ENCODE measurements around the gene SYK.

Gene SYK

DNA sequence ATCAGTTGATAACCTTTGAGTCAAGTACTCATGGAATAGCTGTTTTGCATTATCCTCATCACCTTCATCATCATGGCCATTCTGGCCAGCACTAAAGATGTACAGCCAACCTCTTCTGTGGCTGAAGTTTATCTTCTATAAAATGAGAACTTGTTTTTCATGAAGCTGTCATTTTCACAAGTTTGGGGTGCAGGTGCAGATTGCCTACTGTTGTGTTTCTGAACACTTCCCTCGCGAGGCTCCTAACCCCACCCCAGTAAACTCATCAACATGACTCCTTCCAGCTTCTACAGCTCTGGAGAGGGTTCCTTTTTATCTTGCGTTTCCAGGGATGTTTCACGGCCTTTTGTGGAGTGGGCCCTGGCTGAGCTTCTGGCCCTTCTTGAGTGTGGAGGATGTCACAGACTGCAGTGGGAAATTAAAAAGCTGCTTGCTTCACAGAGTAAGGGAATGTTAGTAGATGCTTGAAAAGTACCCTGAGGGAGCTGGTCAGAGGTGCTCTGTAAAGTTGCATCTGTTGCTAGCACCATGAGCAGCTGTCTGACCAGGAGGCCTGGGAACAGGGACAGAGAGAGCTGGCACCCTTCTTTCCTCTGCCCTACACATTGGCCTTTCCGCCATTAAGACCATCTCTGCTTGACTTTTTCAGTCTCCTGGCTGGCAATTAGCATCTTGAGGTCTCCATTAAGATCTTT lies 24.9 kb downstream of the SYK start:
- no peak for DNase-seq

DNA sequence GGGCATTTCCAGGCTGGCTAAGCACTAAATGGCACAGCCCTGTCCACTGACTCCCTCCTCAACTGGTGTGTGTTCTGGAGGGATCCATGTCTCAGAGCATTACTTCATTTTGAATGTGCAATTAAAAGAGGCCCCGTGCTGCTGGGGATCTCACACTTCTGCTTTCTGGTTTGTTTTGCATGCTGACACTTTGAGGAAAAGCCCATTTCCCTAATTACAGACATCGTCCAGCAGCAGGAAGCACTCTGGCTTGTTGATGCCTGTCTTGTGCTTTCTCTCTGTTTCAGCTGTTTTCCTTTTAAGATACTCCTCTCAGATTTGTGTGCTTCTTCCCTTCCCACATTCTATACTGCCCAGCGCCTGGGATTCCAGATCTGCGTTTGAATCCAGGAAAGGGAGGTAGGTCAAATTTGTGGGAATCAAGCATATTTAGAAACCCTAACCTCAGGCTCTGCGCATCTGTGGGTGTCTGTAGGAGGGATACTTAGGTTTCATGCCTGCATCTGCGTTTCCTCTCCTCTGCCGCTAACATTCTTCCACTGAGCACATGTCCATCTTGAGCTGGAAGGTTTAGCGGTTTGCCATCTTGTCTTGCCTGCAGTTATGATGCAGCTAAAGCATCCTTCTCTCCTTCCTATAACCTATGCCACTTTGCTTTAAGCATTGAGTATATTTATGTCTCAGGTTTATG lies 25.7 kb downstream of the SYK start:
- no peak for DNase-seq

DNA sequence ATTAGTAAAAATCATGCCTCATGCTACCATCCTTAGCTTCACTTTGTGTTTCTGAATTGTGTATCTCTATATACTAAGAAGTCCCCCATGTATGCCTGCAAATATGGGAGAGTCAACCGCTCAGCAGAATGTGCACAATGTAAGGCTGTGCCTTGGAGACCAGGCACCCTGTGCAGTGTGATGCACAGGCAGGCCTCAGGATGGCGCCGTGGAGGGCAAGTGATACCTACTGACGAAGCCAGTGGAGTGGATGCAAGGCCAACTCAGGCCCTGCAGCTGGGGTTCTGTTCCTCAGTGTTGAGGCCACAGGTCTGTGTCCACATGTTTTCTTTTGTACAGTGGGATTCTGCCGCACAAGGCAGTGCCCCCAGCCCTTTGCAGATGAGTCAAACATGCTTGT lies 28.4 kb downstream of the SYK start:
- no peak for DNase-seq

DNA sequence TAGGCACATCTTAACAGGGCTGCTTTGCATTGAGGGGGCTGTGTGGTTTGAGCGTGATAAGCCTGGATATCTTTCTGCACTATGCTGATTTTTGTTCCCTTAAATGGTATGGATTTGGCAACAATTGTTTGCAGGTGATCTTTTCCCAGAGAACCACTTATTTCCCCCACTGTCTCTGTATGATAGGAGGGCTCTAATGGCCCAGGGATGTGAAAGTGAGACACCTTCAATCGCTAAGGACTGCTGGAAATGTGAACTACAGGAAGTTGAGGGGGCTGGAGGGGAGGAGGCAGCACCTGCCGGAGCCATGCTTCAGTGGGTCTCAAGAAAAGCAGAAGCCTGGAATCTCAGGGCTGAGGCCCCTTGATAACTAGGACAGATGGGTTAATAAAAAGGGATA lies 29.4 kb downstream of the SYK start:
- DNase-seq: no peak

DNA sequence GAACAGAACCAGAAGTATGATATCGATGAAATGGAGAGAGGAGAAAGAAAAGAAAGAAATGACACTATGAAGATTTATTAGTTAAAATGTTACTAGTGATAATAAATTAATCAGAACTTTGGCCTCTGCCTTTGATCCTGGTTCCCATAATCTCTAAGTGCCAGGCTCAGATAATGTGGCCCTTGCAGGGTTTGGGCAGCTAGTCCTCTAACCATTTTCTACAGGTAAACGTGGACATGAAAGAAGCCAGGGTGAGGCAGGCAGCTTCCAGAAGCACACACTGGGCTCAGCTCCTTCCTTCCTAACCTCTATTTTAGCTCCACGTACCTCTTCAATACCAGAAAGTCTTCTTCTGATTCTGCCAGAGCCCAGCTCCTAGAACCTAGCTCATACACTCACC lies 30.6 kb downstream of the SYK start:
- DNase-seq: no peak

DNA sequence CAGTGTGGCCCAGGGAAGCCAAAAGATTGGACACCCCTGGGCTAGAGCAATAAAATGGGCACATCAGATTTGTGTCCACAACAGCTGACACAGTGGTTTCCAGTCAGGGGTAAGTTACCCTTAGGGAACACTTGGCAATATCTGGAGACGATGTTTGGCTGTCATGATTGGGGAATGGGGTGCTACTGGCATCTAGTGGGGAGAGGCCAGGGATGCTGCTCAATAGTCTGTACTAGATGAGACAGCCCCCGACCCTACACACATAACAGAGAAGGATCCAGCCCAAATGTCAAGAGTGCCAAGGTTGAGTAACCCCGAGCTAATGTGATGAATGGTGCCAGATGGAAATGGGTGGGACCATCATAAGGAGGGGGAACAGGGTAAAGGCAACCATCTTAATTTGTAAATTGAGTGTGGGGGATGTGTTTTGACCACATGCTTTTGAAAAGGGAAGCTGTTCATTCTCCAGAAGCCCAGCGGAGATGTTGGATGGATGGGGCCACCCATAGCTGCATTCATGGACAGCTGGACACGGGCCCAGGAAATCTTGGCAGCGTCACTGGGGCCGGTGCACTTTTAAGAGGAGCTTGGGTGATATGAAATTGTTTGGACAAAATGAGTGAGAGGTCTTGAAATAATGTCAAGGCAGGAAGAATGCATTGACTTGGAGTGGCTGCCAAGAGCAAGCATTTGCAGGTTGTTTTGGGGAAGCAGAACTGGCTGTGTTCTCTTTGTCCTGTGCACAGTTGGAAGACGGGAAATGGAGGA lies 33.4 kb downstream of the SYK start:
- no peak for DNase-seq

DNA sequence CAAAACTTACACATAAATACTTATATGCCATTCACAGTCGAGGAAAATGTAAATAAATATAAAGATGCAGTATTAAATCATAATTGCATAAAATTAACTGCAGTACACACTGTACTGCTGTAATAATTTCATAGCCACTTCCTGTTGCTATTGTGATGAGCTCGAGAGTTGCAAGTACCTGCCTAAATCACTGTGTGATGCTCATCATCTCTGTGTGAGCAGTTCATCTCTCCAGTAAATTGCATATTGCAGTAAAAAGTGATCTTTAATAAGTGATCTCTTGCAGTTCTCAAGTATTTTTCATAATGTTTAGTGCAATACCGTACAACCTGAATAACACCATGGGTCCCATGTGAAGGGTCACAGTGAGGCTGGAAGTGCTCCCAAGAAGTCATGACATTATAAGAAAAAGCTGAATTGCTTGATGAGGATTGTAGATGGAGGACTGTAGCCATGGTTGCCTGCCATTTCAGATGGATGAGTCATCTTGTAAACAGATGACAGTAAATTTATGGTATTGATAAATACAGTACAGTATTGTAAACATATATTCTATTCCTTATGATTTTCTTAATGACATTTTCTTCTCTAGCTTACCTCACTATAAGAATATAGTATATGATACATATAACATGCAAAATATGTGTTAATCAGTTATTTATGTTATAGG lies 34.9 kb downstream of the SYK start:
- no peak for DNase-seq

DNA sequence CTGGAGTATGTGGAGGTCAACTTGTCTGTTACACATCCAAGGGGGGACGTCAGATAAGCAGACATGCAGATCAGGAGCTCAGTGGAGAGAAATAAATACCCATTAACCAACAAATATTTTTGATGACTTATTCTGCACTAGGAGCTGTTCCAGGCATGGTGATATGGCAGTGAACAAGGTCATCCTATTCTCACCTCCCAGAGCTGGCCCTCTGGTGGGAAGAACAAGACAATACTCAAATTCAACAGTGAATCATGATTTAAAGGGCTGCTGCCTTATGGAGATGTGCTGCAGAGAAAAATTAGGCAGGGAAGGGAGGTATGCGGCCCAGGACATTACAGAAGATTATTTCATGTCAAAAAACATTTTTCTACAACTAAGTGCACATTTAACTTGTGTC lies 36.5 kb downstream of the SYK start:
- DNase-seq: no peak

DNA sequence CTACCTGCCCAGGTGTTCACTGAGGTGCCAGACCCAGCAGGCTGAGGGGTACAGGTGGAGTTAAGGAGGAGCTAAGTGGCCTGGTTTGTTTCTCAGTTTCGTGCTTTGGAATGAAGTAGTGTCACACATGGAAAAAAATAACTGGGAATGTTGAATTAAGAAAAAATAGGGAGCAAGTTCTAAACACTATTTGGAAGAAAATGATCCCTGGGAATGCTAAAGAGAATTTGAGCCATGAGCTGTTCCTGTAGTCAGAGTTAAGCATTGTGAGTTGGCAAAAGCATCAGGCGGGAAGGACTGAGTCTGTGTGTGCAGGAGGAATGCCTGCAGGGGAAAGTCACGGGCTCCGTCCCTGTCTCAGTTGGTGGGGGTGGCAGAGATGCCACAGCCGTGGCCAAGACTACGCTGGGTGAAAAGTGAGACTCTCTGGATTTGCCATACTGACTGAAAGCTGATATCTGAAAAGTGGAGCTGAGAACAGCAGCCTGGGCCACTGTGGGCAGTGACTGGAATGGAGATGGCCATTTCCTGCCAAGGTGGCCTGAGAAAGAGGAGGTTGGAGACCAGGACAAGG lies 37.0 kb downstream of the SYK start:
- no peak for DNase-seq

DNA sequence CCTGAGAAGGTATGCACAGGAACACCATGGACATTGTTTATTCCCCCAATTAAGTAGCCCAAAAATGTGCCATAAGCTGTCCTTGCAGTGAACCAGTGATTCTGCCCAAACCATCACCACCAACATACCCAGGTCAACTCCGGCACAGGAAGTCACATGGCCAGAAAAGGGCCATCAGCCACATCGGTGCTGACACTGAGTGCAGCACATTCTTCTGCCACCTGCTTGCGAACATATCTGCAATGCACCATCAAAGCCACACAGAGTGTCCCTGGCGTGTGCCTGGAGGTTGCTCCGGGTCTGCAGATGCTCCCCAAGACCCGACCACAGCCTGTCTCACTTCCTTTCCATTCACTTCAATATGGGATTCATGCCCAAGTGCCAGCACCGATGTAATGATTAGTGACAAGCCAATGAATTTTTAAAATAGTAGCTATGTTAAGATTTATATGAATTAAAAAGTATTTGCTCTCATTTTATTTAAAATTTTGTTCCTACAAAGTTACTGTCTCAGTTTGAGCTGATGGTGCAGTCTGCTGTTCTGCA lies 37.6 kb downstream of the SYK start:
- no peak for DNase-seq

DNA sequence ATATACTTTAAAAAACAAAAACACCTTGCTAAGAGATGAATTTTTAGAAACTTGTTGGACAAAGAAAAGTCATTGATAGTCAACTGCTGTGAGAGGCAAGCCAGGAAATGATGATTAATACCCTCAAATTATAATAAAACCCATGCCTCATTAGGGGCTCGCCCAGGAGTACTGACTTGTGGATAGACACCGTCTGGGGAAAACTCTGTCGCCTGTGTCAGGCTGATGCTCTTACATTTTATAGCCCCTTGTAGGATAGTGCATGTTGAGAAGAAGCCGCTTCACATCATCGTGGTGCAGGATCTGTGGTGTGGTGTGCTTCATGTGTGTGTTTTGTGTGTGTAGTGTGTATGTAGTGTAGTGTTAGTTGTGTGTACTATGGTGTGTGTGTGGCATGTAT lies 39.1 kb downstream of the SYK start:
- no peak for DNase-seq

DNA sequence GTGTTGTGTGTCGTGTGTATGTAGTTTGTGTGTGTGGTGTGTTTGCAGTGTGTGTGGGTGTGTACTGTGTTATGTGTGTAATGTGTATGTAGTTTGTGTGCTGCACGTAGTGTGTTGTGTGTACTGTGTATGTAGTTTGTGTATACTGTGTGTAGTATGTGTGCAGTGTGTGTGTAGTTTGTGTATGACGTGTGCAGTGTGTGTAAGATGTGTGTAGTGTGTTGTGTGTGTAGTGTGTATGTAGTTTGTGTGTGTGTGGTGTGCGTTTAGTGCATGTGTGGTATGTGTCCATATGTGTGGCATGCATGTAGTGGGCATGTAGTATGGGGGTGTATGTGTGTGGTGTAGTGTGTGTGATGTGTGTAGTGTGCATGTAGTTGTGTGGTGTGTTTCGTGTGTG lies 39.6 kb downstream of the SYK start:
- no peak for DNase-seq

DNA sequence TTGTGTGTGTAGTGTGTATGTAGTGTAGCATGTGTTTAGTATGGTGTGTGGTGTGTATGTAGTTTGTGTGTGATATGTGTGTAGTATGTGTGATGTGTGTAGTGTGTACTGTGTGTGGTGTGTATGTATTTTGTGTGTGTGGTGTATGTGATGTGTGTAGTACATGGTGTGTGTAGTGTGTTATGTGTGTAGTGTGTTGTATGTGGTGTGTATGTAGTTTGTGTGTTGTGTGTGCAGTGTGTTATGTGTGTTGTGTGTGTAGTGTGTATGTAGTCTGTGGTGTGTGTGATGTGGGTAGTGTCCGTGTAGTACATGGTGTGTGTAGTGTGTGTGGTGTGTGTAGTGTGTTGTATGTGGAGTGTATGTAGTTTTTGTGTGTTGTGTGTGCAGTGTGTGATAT lies 40.0 kb downstream of the SYK start:
- DNase-seq: no peak

DNA sequence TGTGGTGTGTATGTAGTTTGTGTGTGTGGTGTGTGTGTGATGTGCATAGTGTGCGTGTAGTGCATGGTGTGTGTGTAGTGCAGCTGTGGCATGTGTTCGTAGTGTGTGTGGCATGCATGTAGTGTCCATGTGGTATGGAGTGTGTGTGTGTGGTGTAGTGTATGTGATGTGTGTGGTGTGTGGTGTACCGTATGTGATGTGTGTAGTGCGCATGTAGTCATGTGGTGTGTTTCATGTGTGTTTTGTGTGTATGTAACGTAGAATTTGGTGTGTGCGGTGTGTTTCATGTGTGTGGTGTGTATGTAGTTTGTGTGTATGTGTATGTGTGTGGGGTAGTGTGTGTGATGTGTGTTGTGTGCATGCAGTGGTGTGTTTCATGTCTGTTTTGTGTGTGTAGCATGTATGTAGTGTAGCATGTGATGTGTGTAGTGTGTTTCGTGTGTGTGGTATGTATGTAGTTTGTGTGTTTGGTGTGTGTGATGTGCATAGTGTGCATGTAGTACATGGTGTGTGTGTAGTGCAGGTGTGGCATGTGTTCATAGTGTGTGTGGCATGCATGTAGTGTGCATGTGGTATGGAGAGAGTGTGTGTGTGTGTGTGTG lies 40.7 kb downstream of the SYK start:
- no peak for DNase-seq

DNA sequence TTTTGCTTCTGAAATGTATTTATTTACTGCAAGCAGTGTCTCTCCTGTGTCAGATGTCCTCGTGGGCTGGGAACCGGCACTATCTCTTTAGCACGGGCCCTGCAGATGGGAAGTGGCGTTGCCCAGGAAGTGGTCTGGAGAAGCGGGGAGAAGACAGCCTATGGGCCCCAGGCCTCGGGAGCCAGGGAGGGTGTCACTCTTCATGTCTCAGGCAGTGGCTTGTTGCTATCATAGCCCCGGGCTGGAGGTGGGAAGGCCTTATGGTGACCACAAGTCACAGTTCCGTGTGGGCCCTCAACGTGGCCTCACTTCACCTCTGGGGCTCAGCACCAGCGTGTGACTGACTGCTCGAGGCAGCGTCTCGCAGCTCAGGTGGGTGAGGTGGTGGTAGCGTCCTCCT lies 41.4 kb downstream of the SYK start:
- DNase-seq: no peak

DNA sequence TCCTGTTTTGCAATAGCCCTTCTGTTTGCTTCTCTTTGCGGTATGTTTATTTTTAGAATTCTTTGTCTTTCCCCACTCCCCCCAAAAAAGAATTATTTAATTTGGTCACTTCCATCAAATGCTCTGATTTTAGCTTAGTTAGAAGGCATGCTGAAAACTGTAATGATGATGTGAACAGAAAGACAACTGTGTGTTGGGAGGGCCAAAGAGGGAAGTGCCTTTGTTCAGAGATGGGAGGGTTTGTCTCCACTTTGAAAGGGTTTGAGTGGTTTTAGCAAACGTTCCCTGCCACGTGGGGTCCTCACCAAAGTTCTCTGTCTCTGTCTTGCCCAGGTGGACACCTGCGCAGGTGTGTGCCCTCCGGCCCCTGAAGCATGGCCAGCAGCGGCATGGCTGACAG lies 41.9 kb downstream of the SYK start:
- DNase-seq: no peak

DNA sequence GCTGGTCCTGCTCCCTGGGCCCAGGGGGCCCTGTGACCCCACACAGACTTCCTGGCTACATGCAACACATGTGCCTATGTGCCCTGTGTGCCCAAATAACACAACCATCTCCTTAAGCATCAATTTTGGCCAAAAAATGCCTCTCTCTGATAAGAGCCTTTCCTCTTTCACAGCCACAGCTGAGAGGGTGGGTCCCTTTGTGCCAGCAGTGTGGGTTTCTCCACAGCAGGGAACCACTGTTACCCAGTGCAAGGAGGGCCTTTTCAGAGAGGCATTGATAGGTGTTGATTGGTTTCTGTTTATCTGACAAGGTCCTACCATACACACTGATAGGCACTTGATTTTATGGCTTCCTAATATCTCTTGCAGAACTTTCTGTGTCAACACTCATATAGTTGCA lies 42.7 kb downstream of the SYK start:
- no peak for DNase-seq

DNA sequence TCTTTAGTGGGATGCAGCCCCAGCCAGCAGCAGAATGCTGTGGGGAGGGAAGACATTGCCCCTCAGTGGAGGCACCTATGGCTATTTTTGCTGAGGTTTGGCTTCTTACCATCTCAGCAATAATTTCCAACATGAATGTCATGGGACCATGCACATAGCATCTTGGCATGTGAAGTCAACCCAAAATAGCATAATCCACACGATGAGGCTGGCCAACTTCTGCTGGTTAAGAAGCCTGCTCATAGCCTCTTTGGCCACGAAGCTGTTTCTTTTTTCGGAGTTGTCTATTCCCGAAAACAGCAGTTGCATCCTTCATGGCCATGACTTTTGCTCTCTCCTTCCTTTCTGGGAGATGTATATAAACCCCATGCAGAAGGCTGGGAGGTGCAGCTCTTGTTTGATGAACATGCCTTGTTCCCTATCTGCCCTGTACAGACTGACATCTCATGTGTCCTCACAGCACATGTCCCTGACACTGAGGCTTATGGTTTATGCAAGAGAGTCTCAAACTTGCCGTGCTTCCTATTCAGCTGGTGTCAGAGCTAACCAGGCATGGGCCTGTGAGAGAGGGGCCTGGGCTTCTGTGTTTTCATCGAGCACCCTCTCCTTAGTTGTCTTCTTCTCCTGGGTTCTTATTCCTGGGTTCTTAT lies 45.3 kb downstream of the SYK start:
- no peak for DNase-seq

DNA sequence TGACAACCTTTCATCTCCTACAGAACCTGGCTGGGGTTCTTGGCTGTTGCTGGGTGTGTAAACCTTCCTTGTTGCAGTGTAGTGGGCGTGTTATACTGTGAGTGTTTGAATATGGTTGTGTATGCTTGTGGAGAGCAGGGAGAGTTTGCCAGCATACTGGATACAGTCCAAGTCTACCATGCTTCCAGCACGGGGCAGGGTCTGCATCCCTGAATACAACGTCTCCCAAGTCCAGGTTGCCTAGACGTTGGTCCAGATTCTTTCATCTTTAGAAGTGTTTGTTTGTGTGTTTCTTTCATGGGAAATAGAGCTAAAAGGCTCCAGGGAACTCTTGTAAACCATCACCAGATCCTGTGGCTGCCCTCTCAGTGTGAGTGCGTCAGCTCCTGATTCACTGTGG lies 46.4 kb downstream of the SYK start:
- DNase-seq: no peak

DNA sequence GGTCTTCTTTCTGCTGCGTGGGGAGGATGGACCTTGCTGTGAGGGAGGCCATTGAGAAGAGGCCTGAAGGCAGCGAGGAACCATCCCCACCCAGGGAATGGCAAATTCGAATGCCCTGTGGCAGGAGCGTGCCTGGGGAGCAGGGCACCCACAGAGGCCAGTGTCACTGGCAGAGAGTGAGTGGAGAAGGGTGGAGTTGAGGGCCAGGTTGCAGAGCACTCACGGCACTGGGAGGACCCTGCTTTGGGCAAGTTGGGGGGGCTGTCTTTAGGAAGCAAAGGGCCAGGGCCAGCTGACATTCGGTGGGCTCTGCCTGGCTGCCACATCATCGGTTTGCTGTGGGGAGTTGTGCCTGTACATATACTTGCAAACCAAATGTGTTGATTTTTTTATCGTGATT lies 47.2 kb downstream of the SYK start:
- no peak for DNase-seq

DNA sequence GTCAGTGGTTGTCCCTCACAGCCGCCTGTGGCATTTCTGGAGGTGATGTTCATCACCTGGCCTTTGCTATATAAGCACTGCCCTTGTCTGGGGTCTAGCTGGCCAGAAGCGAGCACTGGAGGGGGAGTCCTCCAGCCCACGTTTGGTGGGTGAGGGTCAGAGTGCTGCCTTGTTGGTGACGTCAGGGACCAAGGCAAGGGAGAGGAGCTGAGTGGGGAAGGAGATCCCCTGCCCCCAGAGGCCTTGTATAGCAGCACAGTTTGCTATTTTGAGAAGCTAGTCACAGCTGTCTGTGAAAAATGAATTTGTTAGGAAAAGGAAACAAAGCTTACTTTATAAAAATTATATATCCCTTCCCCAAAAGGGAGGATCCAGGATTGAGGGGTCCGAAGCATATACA lies 49.8 kb downstream of the SYK start:
- DNase-seq: no peak

DNA sequence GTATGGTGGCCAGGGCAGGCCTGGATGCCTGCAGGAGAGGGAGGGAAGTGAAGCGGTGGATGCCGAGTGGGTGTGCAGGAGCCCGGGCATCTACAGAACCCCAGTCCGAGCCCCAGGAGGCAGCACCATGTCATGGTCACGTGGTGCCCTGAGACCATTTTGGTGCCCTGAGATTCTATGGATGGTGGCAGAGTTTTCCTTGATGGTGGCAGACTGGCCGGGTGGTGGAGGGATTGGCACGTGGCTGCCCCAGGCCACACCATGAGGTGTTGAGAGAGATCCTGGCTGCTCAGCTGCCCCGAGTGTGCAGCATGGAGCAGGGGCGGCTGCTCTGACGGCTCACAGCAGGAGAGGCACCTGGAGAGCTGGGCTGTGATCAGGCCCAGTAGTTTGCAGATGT lies 52.3 kb downstream of the SYK start:
- DNase-seq: no peak

Data from fibroblast of skin of right quadriceps (primary cell).